GM19099 (cell line): ENCODE measurements around the gene CUL5.
A peak's percentile ranks its signal among the peaks of the same experiment; 100 is the strongest.

Experiments used
- POLR2A ChIP-seq: IDR thresholded peaks from 3 replicates; pipeline ENCODE4 v1.6.1; 2011; ENCODE audit warnings: low read depth; ENCODE audit not compliant: insufficient read length; ENCODE audit errors: extremely low read depth

CUL5 gene

GRCh38 chr11:108062336-108062735, 53.6 kb downstream of the CUL5 start:
- no peak for TF ChIP-seq POLR2A

- TF ChIP-seq POLR2A = no peak
Observed at GRCh38 chr11:108063410-108063809, 54.7 kb downstream of the CUL5 start.

- TF ChIP-seq POLR2A = no peak
Observed at GRCh38 chr11:108069947-108070346, 61.2 kb downstream of the CUL5 start.

DNA sequence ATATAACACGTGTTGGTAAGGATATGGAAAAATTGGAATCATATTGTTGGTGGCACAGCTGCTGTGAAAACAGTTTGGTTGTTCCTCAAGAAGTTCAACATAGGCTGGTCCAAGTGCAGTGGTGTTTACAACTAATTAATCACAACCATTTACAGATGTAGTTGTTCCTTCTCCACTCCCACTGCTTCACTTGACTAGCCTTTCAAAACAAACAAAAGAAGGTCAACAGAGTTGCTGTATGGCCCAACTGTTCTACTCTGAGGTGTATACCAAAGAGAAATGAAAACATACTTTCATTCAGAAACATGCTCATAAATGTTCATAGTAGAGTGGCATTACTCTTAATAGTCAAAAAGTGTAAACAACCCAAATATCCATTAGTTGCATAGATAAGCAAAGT, 76.1 kb downstream of the CUL5 start:
- no peak for TF ChIP-seq POLR2A

- no peak for TF ChIP-seq POLR2A
Observed at GRCh38 chr11:108085672-108086071, 77.0 kb downstream of the CUL5 start.

DNA sequence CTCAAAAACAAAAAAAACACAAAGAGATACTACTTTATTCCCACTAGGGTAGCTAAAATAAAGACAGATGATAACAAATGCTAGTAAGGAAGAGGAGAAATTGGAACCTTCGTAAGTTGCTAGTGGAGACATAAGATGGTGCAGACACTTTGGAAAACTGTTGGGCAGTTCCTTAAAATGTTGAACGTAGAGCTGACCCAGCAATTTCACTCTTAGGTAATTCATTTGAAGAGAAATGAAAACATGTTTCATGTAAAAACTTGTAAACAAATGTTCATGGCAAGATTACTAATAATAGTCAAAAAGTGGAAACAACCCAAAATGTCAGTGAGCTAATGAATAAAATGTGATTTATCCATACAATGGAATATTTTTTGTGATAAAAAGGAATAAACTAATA, 83.4 kb downstream of the CUL5 start:
- no peak for TF ChIP-seq POLR2A

GRCh38 chr11:108093128-108093904, 84.6 kb downstream of the CUL5 start:
- TF ChIP-seq POLR2A = no peak

DNA sequence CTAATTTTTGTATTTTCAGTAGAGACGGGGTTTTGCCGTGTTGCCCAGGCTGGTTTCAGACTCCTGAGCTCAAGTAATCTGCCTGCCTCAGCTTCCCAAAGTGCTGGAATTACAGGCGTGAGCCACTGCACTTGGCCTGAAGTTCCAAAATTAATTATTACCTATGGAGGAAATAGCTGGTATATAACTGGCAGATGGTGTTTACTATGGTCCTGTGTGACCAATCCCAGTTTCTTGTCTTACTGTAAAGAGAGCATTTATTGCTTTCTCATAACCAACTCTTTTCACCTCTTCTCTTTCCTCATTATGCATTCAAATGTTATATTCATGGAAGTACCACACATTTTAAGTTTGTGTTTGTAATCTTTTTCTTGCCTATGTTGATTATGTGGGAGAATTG, 88.5 kb downstream of the CUL5 start:
- no peak for TF ChIP-seq POLR2A

DNA sequence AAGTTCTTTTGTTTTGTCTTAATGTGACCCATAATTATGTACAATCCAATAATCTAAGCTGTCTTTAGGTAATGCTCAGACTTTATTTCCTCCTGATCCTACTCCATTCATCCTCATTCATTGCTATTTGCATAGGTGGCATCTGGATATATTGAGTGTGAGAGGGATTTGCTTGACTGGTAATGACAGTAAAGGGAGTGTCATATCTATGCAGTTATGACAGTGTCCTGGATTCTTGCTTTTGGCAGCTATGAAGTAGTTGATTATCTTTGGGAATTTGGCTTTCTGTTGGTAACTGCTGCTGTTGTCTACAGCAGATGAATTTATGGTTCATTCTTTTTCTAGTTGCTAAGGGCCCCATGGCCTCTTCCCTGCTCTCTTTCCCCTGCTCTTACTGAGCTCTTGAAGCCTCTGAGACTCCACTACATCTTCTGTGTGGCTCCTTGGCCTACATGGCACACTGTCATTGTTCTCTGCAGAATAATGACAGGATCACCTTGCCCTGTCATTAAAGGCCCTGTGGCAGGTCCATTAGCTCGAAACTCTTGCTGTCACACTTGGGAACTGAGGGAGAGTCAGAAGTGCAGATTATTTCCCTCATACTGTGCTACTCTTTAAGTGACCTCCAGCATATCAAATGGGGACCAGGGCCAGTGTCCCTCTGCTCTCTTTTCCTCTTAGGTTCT, 92.5 kb downstream of the CUL5 start:
- no peak for TF ChIP-seq POLR2A

DNA sequence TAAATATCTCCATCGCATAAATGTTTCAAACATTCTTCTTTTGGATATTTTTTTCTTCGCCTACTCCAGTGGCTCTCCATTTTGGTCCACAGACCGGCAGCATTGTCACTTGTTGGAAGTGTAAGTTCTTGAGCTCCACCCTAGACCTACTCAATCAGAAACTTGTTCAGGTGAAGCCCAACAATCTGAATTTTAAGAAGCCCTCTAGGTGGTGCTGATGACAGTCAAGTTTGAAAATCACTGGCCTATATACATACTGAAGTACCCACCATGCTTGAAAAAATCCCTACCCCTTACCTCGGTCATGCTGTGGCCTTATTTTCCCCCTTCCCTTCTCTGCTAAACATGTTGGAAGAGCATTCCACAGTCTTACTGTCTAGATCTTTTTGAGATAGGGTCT, 102.4 kb downstream of the CUL5 start:
- no peak for TF ChIP-seq POLR2A

DNA sequence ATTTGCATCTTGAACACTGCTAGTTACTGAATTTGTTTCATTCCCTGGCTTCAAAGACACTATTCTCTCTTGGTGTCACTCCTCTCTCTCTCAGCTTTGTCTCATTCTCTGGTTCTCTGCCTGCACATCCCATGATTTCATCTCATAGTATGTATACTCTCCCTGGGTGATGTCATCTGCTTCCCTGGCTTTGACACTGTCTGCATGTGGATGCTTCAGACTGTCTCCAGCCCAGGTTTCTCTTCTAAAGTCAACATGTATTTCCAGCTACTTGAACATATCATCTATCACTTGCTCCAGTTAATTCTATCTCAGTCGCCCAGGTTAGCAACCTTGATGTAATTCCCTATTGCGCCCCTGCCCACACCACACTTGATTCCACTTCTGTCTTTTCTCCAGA, 103.4 kb downstream of the CUL5 start:
- no peak for TF ChIP-seq POLR2A

- no peak for TF ChIP-seq POLR2A
Observed at GRCh38 chr11:108115500-108116140, 106.9 kb downstream of the CUL5 start.

DNA sequence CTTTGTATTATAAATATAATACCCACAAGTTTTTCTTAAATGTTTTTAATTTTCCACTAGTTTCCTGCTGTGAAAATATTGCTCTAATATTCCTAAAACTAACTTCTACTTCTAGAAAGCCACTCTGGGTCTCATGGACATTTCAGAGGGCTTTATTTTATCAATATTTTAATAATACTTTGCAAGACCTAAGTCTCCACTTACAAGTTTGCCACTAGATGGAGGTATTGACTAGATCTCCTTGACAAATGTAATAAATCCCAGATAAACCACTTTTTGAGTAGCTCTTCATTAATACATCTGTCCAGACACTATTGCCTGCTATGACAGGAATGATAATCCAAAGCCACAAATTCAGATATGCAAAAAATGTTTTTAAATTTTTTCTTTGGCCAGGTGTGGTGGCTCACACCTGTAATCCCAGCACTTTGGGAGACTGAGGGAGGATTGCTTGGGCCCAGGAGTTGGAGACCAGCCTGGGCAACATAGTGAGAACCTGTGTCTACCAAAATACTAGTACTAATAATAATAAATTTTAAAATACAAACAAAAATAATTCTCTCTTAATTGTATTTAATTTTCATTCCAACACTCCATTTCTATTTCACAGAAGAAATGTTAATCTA, 109.2 kb downstream of the CUL5 start:
- TF ChIP-seq POLR2A = no peak

- peak; percentile 92 for TF ChIP-seq POLR2A
Observed at GRCh38 chr11:108121274-108122155, 112.8 kb downstream of the CUL5 start, which contains the start of gene ACAT1. ACAT1 (plus strand) TSS chr11:108121567; CDS start chr11:108121607, 40 bp downstream.

GRCh38 chr11:108122166-108122628, 113.5 kb downstream of the CUL5 start:
- TF ChIP-seq POLR2A = no peak

GRCh38 chr11:108125096-108125495, 116.4 kb downstream of the CUL5 start:
- no peak for TF ChIP-seq POLR2A
